GM23338 (cell line): ENCODE measurements around the gene NEK6. TPM values are rescaled to one million over a fixed set of nuclear protein-coding genes. Genes with fewer than 3 reads are reported as not detected.

ENCODE experiments used
- EZH2 ChIP-seq: fragments of 200-600 bp; sonication (generic); IDR thresholded peaks from one replicate; pipeline ENCODE4 v1.8.0; 2017; ENCODE audit warnings: antibody characterized with exemption, mild to moderate bottlenecking, low read depth; ENCODE audit not compliant: unreplicated experiment
- JUNB ChIP-seq: IDR thresholded peaks from one replicate; pipeline ENCODE4 v1.6.1; 2016; ENCODE audit warnings: antibody characterized with exemption; ENCODE audit not compliant: unreplicated experiment
- STAT1 ChIP-seq: IDR thresholded peaks from one replicate; pipeline ENCODE4 v1.6.1; 2016; ENCODE audit warnings: antibody characterized with exemption; ENCODE audit not compliant: unreplicated experiment
- ZNF462 ChIP-seq: fragments of 250-450 bp; sonication (Bioruptor Pico); IDR thresholded peaks from 2 replicates; pipeline ENCODE4 v1.5.0; 2020; ENCODE audit warnings: mild to moderate bottlenecking, moderate library complexity
- polyA plus RNA-seq: library from polyadenylated mRNA; unstranded; fragments of >200 nt; fragmentation: Nextera tagmentation; extraction: Ambion mirVana; gene quantifications from 2 replicates; pipeline ENCODE4 v1.2.1, GENCODE V29; 2016
- total RNA-seq: library from RNA; depleted of rRNA; stranded (reverse); fragments of >200 nt; shearing (Covaris generic); gene quantifications from 2 replicates; pipeline ENCODE4 v1.2.3, GENCODE V29; 2014
- TF ChIP-seq, protein P1 (sequence below): IDR thresholded peaks from one replicate; pipeline ENCODE4 v1.6.1; 2018; ENCODE audit warnings: antibody characterized with exemption; ENCODE audit not compliant: unreplicated experiment

Gene NEK6
- total and polyA plus RNA-seq, 2 experiments from 2014 or later, result 8.1 to 11.2 TPM

- TF ChIP-seq ZNF462 (CRISPR knock-in tag) (no peak), STAT1 (no peak), JUNB (no peak), EZH2 (no peak)
- TF ChIP-seq, protein P1, sequence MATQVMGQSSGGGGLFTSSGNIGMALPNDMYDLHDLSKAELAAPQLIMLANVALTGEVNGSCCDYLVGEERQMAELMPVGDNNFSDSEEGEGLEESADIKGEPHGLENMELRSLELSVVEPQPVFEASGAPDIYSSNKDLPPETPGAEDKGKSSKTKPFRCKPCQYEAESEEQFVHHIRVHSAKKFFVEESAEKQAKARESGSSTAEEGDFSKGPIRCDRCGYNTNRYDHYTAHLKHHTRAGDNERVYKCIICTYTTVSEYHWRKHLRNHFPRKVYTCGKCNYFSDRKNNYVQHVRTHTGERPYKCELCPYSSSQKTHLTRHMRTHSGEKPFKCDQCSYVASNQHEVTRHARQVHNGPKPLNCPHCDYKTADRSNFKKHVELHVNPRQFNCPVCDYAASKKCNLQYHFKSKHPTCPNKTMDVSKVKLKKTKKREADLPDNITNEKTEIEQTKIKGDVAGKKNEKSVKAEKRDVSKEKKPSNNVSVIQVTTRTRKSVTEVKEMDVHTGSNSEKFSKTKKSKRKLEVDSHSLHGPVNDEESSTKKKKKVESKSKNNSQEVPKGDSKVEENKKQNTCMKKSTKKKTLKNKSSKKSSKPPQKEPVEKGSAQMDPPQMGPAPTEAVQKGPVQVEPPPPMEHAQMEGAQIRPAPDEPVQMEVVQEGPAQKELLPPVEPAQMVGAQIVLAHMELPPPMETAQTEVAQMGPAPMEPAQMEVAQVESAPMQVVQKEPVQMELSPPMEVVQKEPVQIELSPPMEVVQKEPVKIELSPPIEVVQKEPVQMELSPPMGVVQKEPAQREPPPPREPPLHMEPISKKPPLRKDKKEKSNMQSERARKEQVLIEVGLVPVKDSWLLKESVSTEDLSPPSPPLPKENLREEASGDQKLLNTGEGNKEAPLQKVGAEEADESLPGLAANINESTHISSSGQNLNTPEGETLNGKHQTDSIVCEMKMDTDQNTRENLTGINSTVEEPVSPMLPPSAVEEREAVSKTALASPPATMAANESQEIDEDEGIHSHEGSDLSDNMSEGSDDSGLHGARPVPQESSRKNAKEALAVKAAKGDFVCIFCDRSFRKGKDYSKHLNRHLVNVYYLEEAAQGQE, result no peak
Measured at GRCh38 chr9:124339603-124340146, 81.9 kb downstream of the NEK6 start (continued).
